ENCODE measurements around the gene CD27.

- TF ChIP-seq CTCF (IDR thresholded peaks at IDR 0.05; ENCODE audit: insufficient read depth, low read length, poor library complexity, severe bottlenecking): no peak
- no peak for TF ChIP-seq EZH2phosphoT487 (conservative IDR thresholded peaks at IDR 0.05; ENCODE audit: low read length)
Observed at GRCh38 chr12:6459004-6459337, 14.2 kb downstream of the CD27 start.

All from SU-DHL-6 (cell line).